HepG2 (cell line): Measurements from ENCODE around the gene STEAP1. TPM values are rescaled to one million over a fixed set of nuclear protein-coding genes. Genes with fewer than 3 reads are reported as not detected.
"Not testable (repeated sequence)": the region's sequence is repeated elsewhere in the genome, so short reads cannot be mapped to it uniquely, and the experiment has no call there.

Source experiments
- ATAC-seq: fragments of 200-7000 bp; cut with Tn5 transposase; 3 replicates; pipeline ENCODE4 v1.9.1; 2020; ENCODE audit warnings: mild to moderate bottlenecking, moderate library complexity
- BruUV-seq: library from RNA; stranded (reverse); fragments of 400-500 nt; replicated peaks from 2 replicates; lab custom pipeline; 2021; lab: Mats Ljungman, UMichigan
- CTCF ChIA-PET: fragments of 300-600 bp; formaldehyde crosslinking; extraction: SDS; loops from one replicate; lab custom pipeline; 2021; ENCODE audit warnings: low total read pairs, inconsistent platforms, low intra/inter-chr PET ratio; lab: Yijun Ruan, JAX
- POLR2A ChIA-PET: fragments of 350-600 bp; sonication (Branson Sonifier 250); formaldehyde crosslinking; loops from one replicate; lab custom pipeline; 2020; ENCODE audit warnings: antibody characterized with exemption, inconsistent platforms; lab: Yijun Ruan, JAX
- DNase-seq: peaks from one replicate; pipeline ENCODE4 v3.0.0-alpha.2; 2015; ENCODE audit warnings: low spot score
- FAIRE-seq: peaks from 3 replicates; lab custom pipeline; 2011; peaks lifted over from hg19 to GRCh38; lab: Jason Lieb, UNC
- H2AFZ ChIP-seq: one replicate; pipeline ENCODE4 v1.6.1; 2011; ENCODE audit warnings: low read length, inconsistent platforms
- H3K27ac ChIP-seq: fragments of 300-600 bp; 3 replicates; pipeline ENCODE4 v1.8.0; 2011; ENCODE audit warnings: mixed run types, mild to moderate bottlenecking, mixed read lengths, low read length, inconsistent platforms; ENCODE audit not compliant: insufficient read depth; ENCODE audit errors: extremely low read length
- H3K27me3 ChIP-seq, 2 experiments: fragments of 200-600 bp in 1 of 2; 2 replicates in 1 of 2; 3 replicates in 1 of 2; pipeline versions ENCODE4 v1.6.0 to v1.8.0; 2011; ENCODE audit warnings: low read length in 2 of 2, mild to moderate bottlenecking in 2 of 2, moderate library complexity in 2 of 2, inconsistent platforms in 1 of 2; ENCODE audit not compliant: insufficient read depth in 2 of 2, control insufficient read depth in 1 of 2
- H3K36me3 ChIP-seq, 2 experiments: fragments of 200-600 bp in 1 of 2; replicated peaks in 1 of 2; 2 replicates in 1 of 2; 3 replicates in 1 of 2; pipeline versions ENCODE4 v1.5.1 to v1.8.0; 2011; ENCODE audit warnings: low read length in 2 of 2, inconsistent platforms in 1 of 2; ENCODE audit not compliant: insufficient read depth in 2 of 2, control insufficient read depth in 1 of 2
- H3K4me1 ChIP-seq: 2 replicates; pipeline ENCODE4 v1.5.1; 2012; ENCODE audit warnings: low read length, inconsistent platforms; ENCODE audit not compliant: insufficient read depth
- H3K4me2 ChIP-seq: 2 replicates; pipeline ENCODE4 v1.6.0; 2011; ENCODE audit warnings: low read depth, low read length, inconsistent platforms
- H3K4me3 ChIP-seq, 3 experiments: fragments of 200-600 bp in 1 of 3; sonication (generic), shearing (Covaris generic) in 1 of 3; replicated peaks in 1 of 3; 2 replicates each; pipeline ENCODE4 v1.5.1; 2011 to 2016; ENCODE audit warnings: low read length in 3 of 3, inconsistent platforms in 2 of 3, low read depth in 2 of 3, mild to moderate bottlenecking in 2 of 3, control low read depth in 1 of 3, mixed read lengths in 1 of 3; ENCODE audit not compliant: insufficient read depth in 1 of 3
- H3K79me2 ChIP-seq: one replicate; pipeline ENCODE4 v1.6.1; 2011; ENCODE audit warnings: low read length, inconsistent platforms; ENCODE audit not compliant: insufficient read depth
- H3K9ac ChIP-seq: 2 replicates; pipeline ENCODE4 v1.6.0; 2011; ENCODE audit warnings: mild to moderate bottlenecking, low read depth, low read length, inconsistent platforms; ENCODE audit not compliant: insufficient read depth
- H3K9me3 ChIP-seq: 2 replicates; pipeline ENCODE4 v1.5.1; 2012; ENCODE audit warnings: mild to moderate bottlenecking, low read length
- H4K20me1 ChIP-seq: 2 replicates; pipeline ENCODE4 v1.6.0; 2011; ENCODE audit warnings: inconsistent platforms, mild to moderate bottlenecking, low read length, moderate library complexity; ENCODE audit not compliant: insufficient read depth
- STAG1 ChIP-seq: sonication (generic); formaldehyde crosslinking; IDR thresholded peaks from 2 replicates; pipeline ENCODE4 v1.4.0; 2020; ENCODE audit warnings: missing genetic modification reagents
- ZNF781 ChIP-seq: sonication (generic); formaldehyde crosslinking; IDR thresholded peaks from 2 replicates; pipeline ENCODE4 v1.5.1; 2020; ENCODE audit warnings: borderline replicate concordance, mild to moderate bottlenecking, missing genetic modification reagents; ENCODE audit errors: not compliant biosample characterization
- WGBS: methylation state at CpG from one replicate; pipeline ENCODE4 v1.1.6; 2017; ENCODE audit warnings: low lambda C conversion rate; 5-methylcytosine and 5-hydroxymethylcytosine counted together
- in situ Hi-C: cut with HindIII; loops from 2 replicates; pipeline ENCODE4 v1.10.0; 2017; ENCODE audit warnings: low pct_unique_long_range_greater_than_20kb; ENCODE audit not compliant: extremely low pct_ligation_motif_present
- intact Hi-C: fragments of 100-400 bp; cut with micrococcal nuclease; formaldehyde crosslinking; loops from one replicate; pipeline ENCODE4 v1.10.0; 2022; ENCODE audit not compliant: unreplicated experiment
- polyA plus RNA-seq, 8 experiments: library from polyadenylated mRNA; depleted of rRNA in 3 of 8; stranded (reverse) in 7 of 8; unstranded in 1 of 8; fragments of >200 nt; fragmentation: Illumina TruSeq in 4 of 8; extraction: Trizol in 4 of 8; gene quantifications; 2 replicates each; pipeline versions ENCODE4 v1.2.1 to v1.2.3, GENCODE V29; 2011 to 2016; ENCODE audit warnings: low read depth in 4 of 8, missing spikeins in 1 of 8, mixed read lengths in 1 of 8; ENCODE audit not compliant: insufficient read depth in 1 of 8
- total RNA-seq, 5 experiments: library from RNA; depleted of rRNA; stranded (reverse); fragments of >200 nt; fragmentation: Illumina TruSeq; extraction: Trizol; gene quantifications; 2 replicates each; pipeline ENCODE4 v1.2.3, GENCODE V29; 2016; ENCODE audit warnings: low read depth in 1 of 5
- TF ChIP-seq, protein P1 (sequence below), 2 experiments: fragments of 450-650 bp in 1 of 2; sonication (generic) in 1 of 2; formaldehyde crosslinking; IDR thresholded peaks; 2 replicates each; pipeline versions ENCODE4 v1.5.0 to v1.8.0; 2020 to 2022; ENCODE audit warnings: mild to moderate bottlenecking in 1 of 2, missing genetic modification reagents in 1 of 2

The STEAP1 gene
- total and polyA plus RNA-seq, 2 of the 13 experiments (the other 11 are each of a cell fraction or from before 2014, with no cell fraction given): 23.2 to 24.2 TPM

DNA sequence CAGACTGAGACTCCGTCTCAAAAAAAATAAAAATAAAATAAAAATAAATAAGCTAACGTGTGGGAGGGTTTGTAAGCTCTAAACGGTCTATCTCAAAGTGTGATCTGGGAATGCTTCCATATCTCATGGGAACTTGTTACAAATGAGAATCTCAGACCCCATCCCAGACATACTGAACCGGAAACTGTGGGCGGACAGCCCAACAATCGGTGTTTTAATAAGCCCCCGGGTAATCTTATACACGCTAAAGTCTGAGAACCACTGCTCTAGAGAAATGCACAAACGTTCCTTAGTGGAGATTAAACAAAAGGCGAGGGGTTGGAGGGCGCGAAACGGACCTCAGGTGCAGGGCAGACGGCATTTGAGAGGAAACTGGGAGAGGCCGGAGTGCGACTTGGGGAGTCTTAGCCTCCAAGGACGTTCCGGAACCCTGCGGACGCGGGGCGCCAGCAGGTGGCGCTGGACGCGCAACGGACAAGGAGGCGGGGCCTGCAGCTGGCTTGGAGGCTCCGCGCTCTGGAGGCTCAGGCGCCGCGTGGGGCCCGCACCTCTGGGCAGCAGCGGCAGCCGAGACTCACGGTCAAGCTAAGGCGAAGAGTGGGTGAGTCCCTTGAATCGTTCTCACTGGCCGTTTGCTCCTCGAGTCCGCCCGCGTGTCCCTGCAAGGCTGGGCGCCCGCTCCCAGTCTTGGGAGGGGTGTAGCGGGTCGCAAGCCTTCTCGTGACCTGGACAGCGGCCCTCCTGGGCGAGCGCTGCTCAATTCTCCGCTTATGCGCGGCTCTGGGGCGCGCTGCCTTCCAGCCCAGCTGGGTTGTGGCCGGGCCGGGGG, at the start of gene STEAP1 (continued):
- TF ChIP-seq, protein P1, sequence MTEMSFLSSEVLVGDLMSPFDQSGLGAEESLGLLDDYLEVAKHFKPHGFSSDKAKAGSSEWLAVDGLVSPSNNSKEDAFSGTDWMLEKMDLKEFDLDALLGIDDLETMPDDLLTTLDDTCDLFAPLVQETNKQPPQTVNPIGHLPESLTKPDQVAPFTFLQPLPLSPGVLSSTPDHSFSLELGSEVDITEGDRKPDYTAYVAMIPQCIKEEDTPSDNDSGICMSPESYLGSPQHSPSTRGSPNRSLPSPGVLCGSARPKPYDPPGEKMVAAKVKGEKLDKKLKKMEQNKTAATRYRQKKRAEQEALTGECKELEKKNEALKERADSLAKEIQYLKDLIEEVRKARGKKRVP (CRISPR knock-in tag; IDR thresholded peaks at IDR 0.05): peak in 1 of 2 experiments; percentile 32; a peak in 1 of 4 replicates
- peak; percentile 77 for TF ChIP-seq ZNF781 (CRISPR knock-in tag)
- TF ChIP-seq, all 625 proteins: peak for 311; not testable (repeated sequence) for 314

DNA sequence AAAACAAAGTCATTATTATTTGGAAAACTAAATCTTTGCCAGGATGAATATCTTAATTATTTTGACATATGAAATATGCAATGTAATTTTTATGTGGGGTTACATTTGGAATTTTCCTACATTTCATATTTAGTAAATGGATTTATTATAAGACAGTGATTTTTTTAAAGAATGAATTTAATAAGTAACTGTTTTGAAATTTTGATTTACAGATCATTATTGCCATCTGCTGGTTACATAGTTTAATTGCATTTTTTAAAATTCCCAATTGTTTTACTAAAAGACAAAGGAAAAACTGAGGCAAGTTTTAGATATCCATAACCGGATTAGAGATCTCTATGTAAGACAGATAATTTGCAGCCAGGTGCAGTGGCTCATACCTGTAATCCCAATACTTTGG, 39.3 kb upstream of the STEAP1 start:
- H3K27ac ChIP-seq, FAIRE-seq, H2AFZ ChIP-seq, H3K79me2 ChIP-seq, BruUV-seq, H3K9me3 ChIP-seq, H4K20me1 ChIP-seq, CTCF ChIA-PET, H3K4me2 ChIP-seq, ATAC-seq, intact Hi-C loops, DNase-seq, in situ Hi-C loops, H3K36me3 ChIP-seq, POLR2A ChIA-PET, H3K4me1 ChIP-seq, H3K4me3 ChIP-seq, H3K27me3 ChIP-seq, H3K9ac ChIP-seq: not testable (repeated sequence)
- 0% methylated on average over 1 of the region's 1 CpG for WGBS
- TF ChIP-seq STAG1: peak; percentile 29

DNA sequence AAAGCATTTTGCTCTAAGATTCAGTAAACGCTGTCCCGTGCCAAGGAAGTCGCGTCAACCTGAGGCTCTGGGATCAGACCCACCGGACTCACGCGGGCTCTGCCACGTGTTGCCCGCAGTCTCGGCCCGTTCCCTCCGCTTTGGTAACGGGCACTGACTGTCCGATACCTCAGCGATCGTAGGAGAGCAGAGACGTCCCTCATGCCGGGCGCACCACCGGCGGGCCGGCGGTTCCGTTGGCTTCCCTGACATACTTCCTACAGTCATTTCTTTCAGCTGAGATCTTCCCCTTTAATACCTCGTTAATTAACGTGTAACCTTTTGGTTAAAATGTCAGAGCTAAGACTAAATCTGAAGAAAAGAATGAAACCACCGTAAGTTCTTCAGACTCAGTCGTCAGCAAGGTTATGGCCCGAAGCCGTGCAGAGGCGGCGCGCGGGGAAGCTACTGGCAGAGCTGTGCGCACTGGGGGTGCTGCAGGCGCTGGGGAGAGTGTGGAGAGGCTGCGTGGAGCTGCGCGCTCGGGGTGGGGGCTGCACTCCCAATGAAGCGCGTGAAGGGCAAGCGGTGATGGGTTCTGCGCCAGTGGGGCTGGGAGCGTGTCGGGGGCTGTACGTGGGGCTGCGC, 35.6 kb upstream of the STEAP1 start:
- H3K9me3 ChIP-seq, H3K4me3 ChIP-seq, DNase-seq, intact Hi-C loops, H3K27ac ChIP-seq, FAIRE-seq, POLR2A ChIA-PET, H3K79me2 ChIP-seq, BruUV-seq, H3K36me3 ChIP-seq, H4K20me1 ChIP-seq, in situ Hi-C loops, H3K9ac ChIP-seq, H3K4me2 ChIP-seq, H2AFZ ChIP-seq, H3K27me3 ChIP-seq, CTCF ChIA-PET, H3K4me1 ChIP-seq: not testable (repeated sequence)
- peak; percentile 47; the same call in 1 of the 3 replicates for ATAC-seq
- 21% methylated on average over 21 of the region's 48 CpGs for WGBS
